HCT116 (cell line): ENCODE data around the gene CEACAM3. TPM values are rescaled to one million over a fixed set of nuclear protein-coding genes. Genes with fewer than 3 reads are reported as not detected.

Experiments
- ATAC-seq: fragments of 200-7000 bp; cut with Tn5 transposase; 2 replicates; pipeline ENCODE4 v1.9.1; 2020; ENCODE audit warnings: mild to moderate bottlenecking, moderate library complexity
- BruUV-seq: library from RNA; stranded (reverse); fragments of 400-500 nt; replicated peaks from 2 replicates; lab custom pipeline; 2021; lab: Mats Ljungman, UMichigan
- CTCF ChIA-PET: fragments of 300-600 bp; sonication (Branson Sonifier 250); formaldehyde crosslinking; loops from one replicate; lab custom pipeline; 2021; ENCODE audit warnings: antibody characterized with exemption; lab: Charles Lee
- POLR2A ChIA-PET: fragments of 300-600, 350-600 bp; sonication (Branson Sonifier 250); formaldehyde crosslinking; loops from one replicate; lab custom pipeline; 2021; ENCODE audit warnings: antibody characterized with exemption; lab: Charles Lee
- RAD21 ChIA-PET, 2 experiments: fragments of 300-600 bp; sonication (Branson Sonifier 250); formaldehyde crosslinking; loops; one replicate each; lab custom pipeline; 2023; ENCODE audit warnings: low total read pairs in 2 of 2; ENCODE audit not compliant: uncharacterized antibody in 2 of 2, unreplicated experiment in 2 of 2, low non-redundant PET in 1 of 2; lab: Charles Lee
- DNase-seq: peaks from one replicate; pipeline ENCODE4 v3.0.0-alpha.2; 2010; ENCODE audit warnings: low read depth, low spot score
- H2AFZ ChIP-seq: fragments of 200-600 bp; shearing (Covaris generic), sonication (generic); 2 replicates; pipeline ENCODE4 v1.6.1; 2017; ENCODE audit warnings: low read depth, mixed run types, mixed read lengths, antibody characterized with exemption, low read length; ENCODE audit not compliant: poor library complexity, severe bottlenecking
- H3K27ac ChIP-seq: 2 replicates; pipeline ENCODE4 v1.5.1; 2012; ENCODE audit warnings: low read depth, low read length
- H3K27me3 ChIP-seq: fragments of 200-600 bp; sonication (generic); 2 replicates; pipeline ENCODE4 v1.6.1; 2016; ENCODE audit warnings: mixed run types, low read length, mixed read lengths; ENCODE audit not compliant: insufficient read depth
- H3K36me3 ChIP-seq, 2 experiments: fragments of 200-500 bp in 1 of 2; fragments of 200-600 bp in 1 of 2; sonication (Bioruptor generic) in 1 of 2; sonication (generic) in 1 of 2; 2 replicates each; pipeline versions ENCODE4 v1.5.1 to v1.6.1; 2014 to 2016; ENCODE audit warnings: low read length in 2 of 2, inconsistent platforms in 1 of 2, mixed read lengths in 1 of 2, mixed run types in 1 of 2; ENCODE audit not compliant: insufficient read depth in 2 of 2, control insufficient read depth in 1 of 2
- H3K4me1 ChIP-seq, 2 experiments: fragments of 200-600 bp in 1 of 2; sonication (generic) in 1 of 2; 2 replicates each; pipeline versions ENCODE4 v1.5.1 to v1.6.1; 2012 to 2017; ENCODE audit warnings: low read length in 2 of 2, inconsistent platforms in 1 of 2, mild to moderate bottlenecking in 1 of 2, mixed read lengths in 1 of 2, mixed run types in 1 of 2, moderate library complexity in 1 of 2; ENCODE audit not compliant: insufficient read depth in 2 of 2, control insufficient read depth in 1 of 2
- H3K4me2 ChIP-seq: fragments of 200-600 bp; sonication (generic); 2 replicates; pipeline ENCODE4 v1.6.1; 2017; ENCODE audit warnings: mixed run types, low read length, mixed read lengths
- H3K4me3 ChIP-seq, 2 experiments: fragments of 200-600 bp in 1 of 2; sonication (generic) in 1 of 2; replicated peaks in 1 of 2; 2 replicates each; pipeline ENCODE4 v1.5.1; 2011 to 2016; ENCODE audit warnings: low read length in 2 of 2, control low read depth in 1 of 2, low read depth in 1 of 2, mild to moderate bottlenecking in 1 of 2, mixed read lengths in 1 of 2, mixed run types in 1 of 2
- H3K79me2 ChIP-seq: fragments of 200-600 bp; sonication (generic); 2 replicates; pipeline ENCODE4 v1.6.1; 2017; ENCODE audit warnings: mild to moderate bottlenecking, mixed run types, low read length, moderate library complexity, mixed read lengths; ENCODE audit not compliant: insufficient read depth
- H3K9ac ChIP-seq: fragments of 200-600 bp; sonication (generic); 2 replicates; pipeline ENCODE4 v1.6.1; 2016; ENCODE audit warnings: low read length, mixed read lengths
- H3K9me2 ChIP-seq: fragments of 200-600 bp; sonication (generic), shearing (Covaris generic); 2 replicates; pipeline ENCODE4 v1.6.1; 2017; ENCODE audit warnings: mixed run types, mild to moderate bottlenecking, moderate library complexity; ENCODE audit not compliant: insufficient read depth
- H3K9me3 ChIP-seq, 2 experiments: fragments of 200-500 bp in 1 of 2; fragments of 200-600 bp in 1 of 2; sonication (Bioruptor generic) in 1 of 2; sonication (generic) in 1 of 2; 2 replicates each; pipeline ENCODE4 v1.6.1; 2014 to 2017; ENCODE audit warnings: low read length in 2 of 2, mixed read lengths in 2 of 2, inconsistent platforms in 1 of 2, low read depth in 1 of 2, mild to moderate bottlenecking in 1 of 2, mixed run types in 1 of 2, moderate library complexity in 1 of 2; ENCODE audit not compliant: control insufficient read depth in 1 of 2, insufficient read depth in 1 of 2
- H4K20me1 ChIP-seq: fragments of 200-600 bp; sonication (generic), shearing (Covaris generic); 2 replicates; pipeline ENCODE4 v1.6.1; 2017; ENCODE audit warnings: mixed run types, mild to moderate bottlenecking, moderate library complexity; ENCODE audit not compliant: insufficient read depth
- JUND ChIP-seq: IDR thresholded peaks from 2 replicates; pipeline ENCODE4 v1.6.1; 2012
- MAX ChIP-seq: IDR thresholded peaks from 2 replicates; pipeline ENCODE4 v1.6.1; 2012
- SRF ChIP-seq: IDR thresholded peaks from 2 replicates; pipeline ENCODE4 v1.6.1; 2012; ENCODE audit warnings: low read depth
- TCF7L2 ChIP-seq: IDR thresholded peaks from 2 replicates; pipeline ENCODE4 v1.7.0; 2011; ENCODE audit warnings: borderline replicate concordance, inconsistent platforms; ENCODE audit not compliant: insufficient read depth, insufficient read length; ENCODE audit errors: extremely low read depth
- YY1 ChIP-seq: IDR thresholded peaks from 2 replicates; pipeline ENCODE4 v1.6.1; 2011; ENCODE audit warnings: low read length, low read depth, moderate library complexity, mild to moderate bottlenecking; ENCODE audit not compliant: insufficient replicate concordance; ENCODE audit errors: extremely low read depth
- ZFX ChIP-seq: fragments of 450-650 bp; IDR thresholded peaks from 2 replicates; pipeline ENCODE4 v1.6.1; 2017
- ZNF274 ChIP-seq: fragments of 200-500 bp; sonication (Bioruptor generic); IDR thresholded peaks from 2 replicates; pipeline ENCODE4 v1.6.1; 2014; ENCODE audit warnings: mild to moderate bottlenecking, low read depth, low read length, inconsistent platforms
- intact Hi-C: fragments of 100-400 bp; cut with micrococcal nuclease; formaldehyde crosslinking; loops from 2 replicates; pipeline ENCODE4 v1.10.0; 2022
- total RNA-seq: library from RNA; stranded (reverse); gene quantifications from one replicate; pipeline ENCODE4 v1.2.1, GENCODE V29; 2021; ENCODE audit not compliant: unreplicated experiment
- TF ChIP-seq, protein P1 (sequence below): IDR thresholded peaks from 2 replicates; pipeline ENCODE4 v1.6.1; 2012

The CEACAM3 gene
- total RNA-seq, 1 experiment from 2014 or later, result not detected

DNA sequence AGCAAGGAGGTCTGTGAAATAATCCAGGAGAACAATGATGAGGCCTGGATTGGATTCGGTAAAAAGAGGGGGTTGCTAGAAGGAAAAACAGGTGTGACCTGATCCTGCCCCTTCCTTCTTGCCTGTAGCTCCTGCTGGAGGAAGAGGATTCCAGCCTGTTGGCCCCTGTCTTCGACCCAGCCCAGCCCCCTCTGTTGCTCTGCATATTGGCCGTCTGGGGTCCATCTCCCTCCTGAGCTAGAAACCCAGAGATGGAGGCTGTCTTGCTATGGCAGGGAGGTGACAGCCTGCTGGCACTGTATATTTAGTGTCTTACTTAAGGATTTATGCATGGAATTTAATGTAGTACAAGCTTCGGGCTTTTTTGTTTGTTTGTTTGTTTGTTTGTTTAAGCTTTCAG is 55.1 kb downstream of the CEACAM3 start:
- RAD21 ChIA-PET, result no interaction called here
- Histone ChIP-seq H3K36me3 (no peaks in the 10 kb centered on the region), H3K79me2 (no peaks in the 10 kb centered on the region), H3K9ac (no peak overlapping the region), H3K27me3 (peaks cover 39% of the 10 kb centered on the region), H3K4me2 (no peak overlapping the region), H3K4me3 (no peak overlapping the region), H4K20me1 (no peaks in the 10 kb centered on the region), H3K9me2 (no peaks in the 10 kb centered on the region), H3K27ac (no peak overlapping the region), H3K4me1 (no peaks in the 10 kb centered on the region), H2AFZ (no peak overlapping the region), H3K9me3 (no peaks in the 10 kb centered on the region)
- BruUV-seq, result no TSS peak
- ATAC-seq (no peak), DNase-seq (no peak)
- POLR2A ChIA-PET, result no interaction called here
- intact Hi-C loops, result no loop called here
- no peak for TF ChIP-seq MAX
- TF ChIP-seq ZNF274, result no peak
- TF ChIP-seq JUND, result no peak
- TF ChIP-seq TCF7L2, result no peak
- no peak for TF ChIP-seq YY1
- no peak for TF ChIP-seq SRF
- TF ChIP-seq, protein P1, sequence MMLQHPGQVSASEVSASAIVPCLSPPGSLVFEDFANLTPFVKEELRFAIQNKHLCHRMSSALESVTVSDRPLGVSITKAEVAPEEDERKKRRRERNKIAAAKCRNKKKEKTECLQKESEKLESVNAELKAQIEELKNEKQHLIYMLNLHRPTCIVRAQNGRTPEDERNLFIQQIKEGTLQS, result no peak
- CTCF ChIA-PET, result interaction anchor here (1.3 kb wide), 1 partner anchor 15 kb away, joined by 9 read pairs; no protein-coding TSS in a partner anchor

DNA sequence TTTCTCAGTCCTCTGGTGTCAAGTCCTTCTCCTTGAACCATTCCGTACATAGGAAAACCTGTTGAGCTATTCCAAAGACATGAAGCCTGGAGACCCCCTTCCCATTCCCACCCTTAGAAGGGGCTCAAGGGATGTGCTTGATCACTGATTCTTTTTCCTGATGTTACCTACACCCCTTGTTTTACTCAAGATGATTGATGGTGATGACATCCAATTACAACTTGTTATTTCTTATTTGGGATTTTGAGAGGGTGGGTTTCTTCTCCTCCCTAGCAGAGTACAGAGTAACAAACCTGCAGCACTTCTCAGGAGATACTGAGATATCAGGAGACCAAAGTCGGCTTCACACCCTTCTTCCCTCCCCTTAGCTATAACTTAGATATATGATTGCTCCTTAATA is 57.0 kb downstream of the CEACAM3 start:
- ChIA-PET RAD21 (no interaction called here), CTCF (no interaction called here)

More for the DNA sequence above, 57.0 kb downstream of the CEACAM3 start:
- Histone ChIP-seq H3K79me2 (no peaks in the 10 kb centered on the region), H3K27me3 (peaks cover 39% of the 10 kb centered on the region), H3K4me2 (no peak overlapping the region), H3K36me3 (no peaks in the 10 kb centered on the region), H3K27ac (no peak overlapping the region), H3K9me3 (no peaks in the 10 kb centered on the region), H2AFZ (no peak overlapping the region), H3K9me2 (no peaks in the 10 kb centered on the region), H3K4me3 (no peak overlapping the region)
- DNase-seq, result no peak
- POLR2A ChIA-PET, result no interaction called here
- intact Hi-C loops, result no loop called here
- TF ChIP-seq TCF7L2 (no peak), ZFX (no peak)
- TF ChIP-seq, all 23 proteins: peak for 0
- no TSS peak for BruUV-seq
- Histone ChIP-seq H3K4me1 (no peaks in the 10 kb centered on the region), H4K20me1 (no peaks in the 10 kb centered on the region), H3K9ac (no peak overlapping the region)
- no peak for ATAC-seq
